IPS-20b (cell line): ENCODE data around the gene FNTB.

ENCODE experiments used
- H3K27ac ChIP-seq: one replicate; pipeline ENCODE4 v1.5.1; 2013; ENCODE audit warnings: low read length
- H3K27me3 ChIP-seq: 2 replicates; pipeline ENCODE4 v1.6.1; 2013; ENCODE audit warnings: mild to moderate bottlenecking, low read length, inconsistent platforms; ENCODE audit not compliant: insufficient read depth
- H3K36me3 ChIP-seq: 2 replicates; pipeline ENCODE4 v1.6.1; 2013; ENCODE audit warnings: low read depth, mild to moderate bottlenecking, inconsistent platforms, low read length, moderate library complexity; ENCODE audit not compliant: insufficient read depth
- H3K4me1 ChIP-seq: 2 replicates; pipeline ENCODE4 v1.6.1; 2013; ENCODE audit warnings: mild to moderate bottlenecking, control low read depth, inconsistent platforms, low read length, moderate library complexity; ENCODE audit not compliant: insufficient read depth
- H3K4me3 ChIP-seq: 2 replicates; pipeline ENCODE4 v1.5.1; 2013; ENCODE audit warnings: mild to moderate bottlenecking, low read length, inconsistent platforms
- H3K9ac ChIP-seq: 2 replicates; pipeline ENCODE4 v1.6.1; 2013; ENCODE audit warnings: low read depth, mild to moderate bottlenecking, inconsistent platforms, low read length, moderate library complexity
- H3K9me3 ChIP-seq: 2 replicates; pipeline ENCODE4 v1.6.1; 2013; ENCODE audit warnings: mild to moderate bottlenecking, low read depth, low read length, inconsistent platforms; ENCODE audit not compliant: insufficient read depth

FNTB gene

DNA sequence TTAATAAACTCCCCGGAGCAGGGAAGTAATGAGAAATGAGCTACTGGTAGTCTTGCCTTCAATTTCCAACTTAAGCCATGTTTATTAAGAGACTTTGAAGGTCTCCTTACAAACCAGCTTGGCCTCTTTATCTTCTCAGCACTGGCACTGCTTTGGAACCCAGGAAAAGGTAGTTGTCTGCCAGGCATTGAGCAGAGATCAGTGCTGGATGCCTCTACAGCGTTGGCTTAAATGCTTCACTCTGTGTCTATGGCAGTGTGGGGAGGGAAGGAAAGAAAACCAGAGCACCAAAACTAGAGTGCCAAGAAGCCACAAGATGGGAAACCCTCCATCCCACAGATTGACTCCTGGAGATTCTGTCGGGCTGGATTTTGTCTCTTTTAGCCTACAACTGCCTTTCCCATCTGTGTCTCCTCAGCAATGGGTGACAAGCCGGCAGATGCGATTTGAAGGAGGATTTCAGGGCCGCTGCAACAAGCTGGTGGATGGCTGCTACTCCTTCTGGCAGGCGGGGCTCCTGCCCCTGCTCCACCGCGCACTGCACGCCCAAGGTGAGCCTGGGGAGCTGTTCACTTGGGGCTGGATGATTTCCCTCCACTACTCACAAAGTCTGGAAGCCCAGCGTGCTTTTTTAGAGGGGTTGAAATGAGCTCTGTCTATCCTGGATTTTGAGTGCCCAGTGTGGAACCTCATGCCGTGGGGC, 57.3 kb downstream of the FNTB start:
- Histone ChIP-seq H3K27ac (no peak overlapping the region), H3K27me3 (no peaks in the 10 kb centered on the region), H3K4me1 (peaks cover 7% of the 10 kb centered on the region; the same call in 1 of the 2 replicates), H3K9ac (no peak overlapping the region), H3K4me3 (no peak overlapping the region), H3K36me3 (peaks cover 32% of the 10 kb centered on the region), H3K9me3 (no peaks in the 10 kb centered on the region)

DNA sequence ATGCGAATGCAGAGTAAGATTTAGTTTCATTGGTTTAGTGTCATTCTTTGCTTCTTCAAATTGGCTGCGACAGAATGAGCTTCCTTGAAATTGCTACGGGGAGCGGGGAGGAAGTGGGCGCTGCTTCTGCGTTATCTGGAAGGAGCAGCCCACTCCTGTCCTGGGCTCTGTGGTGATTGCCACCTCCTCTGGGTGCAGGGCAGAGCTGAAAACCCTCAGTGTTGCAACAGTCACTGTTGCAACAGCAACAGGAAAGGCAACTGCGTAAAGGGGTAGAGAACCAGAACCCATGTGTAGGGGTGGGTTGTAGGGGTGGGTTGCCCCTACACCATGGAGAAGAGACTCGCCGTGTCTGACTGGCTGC, 57.9 kb downstream of the FNTB start:
- Histone ChIP-seq H3K4me3 (no peak overlapping the region), H3K9ac (no peak overlapping the region)

DNA sequence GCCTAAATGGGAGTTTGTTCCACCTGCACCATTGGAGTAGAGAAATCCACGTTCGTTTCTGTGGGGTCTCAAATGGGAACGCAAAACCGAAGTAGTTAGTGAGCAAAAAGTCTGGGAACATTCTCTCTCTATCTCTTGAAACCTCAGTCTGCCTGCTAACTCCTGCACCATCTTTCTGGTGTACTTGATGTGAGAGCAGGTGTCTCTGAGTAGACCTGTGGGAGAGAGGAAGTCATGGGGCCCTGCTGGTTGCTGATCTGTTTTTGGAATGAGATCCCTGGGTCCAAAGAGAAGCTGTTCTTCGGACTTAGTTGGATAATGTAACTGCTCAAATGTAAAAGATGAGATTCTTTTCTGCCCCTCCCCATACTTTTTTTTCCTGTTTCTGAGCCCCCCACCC, 58.3 kb downstream of the FNTB start:
- Histone ChIP-seq H3K9ac (no peak overlapping the region), H3K27me3 (no peaks in the 10 kb centered on the region), H3K9me3 (no peaks in the 10 kb centered on the region), H3K36me3 (peaks cover 32% of the 10 kb centered on the region), H3K4me1 (peaks cover 7% of the 10 kb centered on the region; the same call in 1 of the 2 replicates), H3K4me3 (no peak overlapping the region), H3K27ac (no peak overlapping the region)

More for the DNA sequence above, 57.9 kb downstream of the FNTB start:
- H3K9me3 ChIP-seq: no peaks in the 10 kb centered on the region
- no peaks in the 10 kb centered on the region for H3K27me3 ChIP-seq
- H3K4me1 ChIP-seq: peaks cover 7% of the 10 kb centered on the region; the same call in 1 of the 2 replicates
- H3K36me3 ChIP-seq: peaks cover 32% of the 10 kb centered on the region
- no peak overlapping the region for H3K27ac ChIP-seq

DNA sequence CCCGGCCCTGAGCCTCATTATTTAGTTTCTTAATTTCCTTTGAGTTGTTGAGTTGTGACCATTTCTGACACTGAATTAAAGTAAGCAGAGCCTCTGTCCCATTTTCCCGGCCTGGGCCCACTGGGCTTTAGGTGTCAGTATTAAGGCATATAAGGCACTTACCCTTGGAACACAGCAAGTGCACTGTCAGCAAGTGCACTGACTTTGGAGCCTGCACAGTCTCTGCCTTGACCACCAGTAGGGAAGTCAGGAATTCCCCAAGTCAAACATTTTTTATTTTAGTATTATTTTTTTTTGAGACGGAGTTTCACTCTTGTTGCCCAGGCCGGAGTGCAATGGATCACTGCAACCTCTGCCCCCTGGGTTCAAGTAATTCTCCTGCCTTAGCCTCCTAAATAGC, 59.0 kb downstream of the FNTB start:
- Histone ChIP-seq H3K27me3 (no peaks in the 10 kb centered on the region), H3K9me3 (no peaks in the 10 kb centered on the region), H3K36me3 (peaks cover 28% of the 10 kb centered on the region), H3K4me1 (peaks cover 7% of the 10 kb centered on the region; the same call in 1 of the 2 replicates), H3K9ac (no peak overlapping the region), H3K27ac (no peak overlapping the region), H3K4me3 (no peak overlapping the region)

DNA sequence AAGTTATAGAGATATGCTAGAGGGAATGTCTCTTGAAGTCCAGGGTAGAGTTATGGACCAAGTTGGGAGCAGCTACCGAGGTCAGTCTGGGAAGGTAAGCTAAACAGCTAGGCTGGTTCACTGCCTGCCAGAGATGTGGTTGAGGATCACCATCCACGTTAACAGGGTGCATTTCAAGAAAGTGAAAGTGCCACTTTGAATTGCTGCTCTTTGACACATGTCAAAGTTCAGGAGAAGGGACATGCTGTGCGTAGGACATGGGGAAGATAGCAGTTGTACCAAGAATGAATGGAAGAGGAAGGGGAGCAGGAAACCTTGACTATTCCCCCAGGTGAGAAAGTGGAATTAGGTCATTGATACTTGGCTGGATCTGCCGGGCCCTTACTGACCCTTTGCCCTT, 66.1 kb downstream of the FNTB start:
- H3K27me3 ChIP-seq: no peaks in the 10 kb centered on the region
- no peak overlapping the region for H3K27ac ChIP-seq
- H3K9ac ChIP-seq: no peak overlapping the region
- H3K9me3 ChIP-seq: no peaks in the 10 kb centered on the region
- H3K36me3 ChIP-seq: peaks cover 13% of the 10 kb centered on the region
- H3K4me1 ChIP-seq: no peaks in the 10 kb centered on the region
- H3K4me3 ChIP-seq: no peak overlapping the region

DNA sequence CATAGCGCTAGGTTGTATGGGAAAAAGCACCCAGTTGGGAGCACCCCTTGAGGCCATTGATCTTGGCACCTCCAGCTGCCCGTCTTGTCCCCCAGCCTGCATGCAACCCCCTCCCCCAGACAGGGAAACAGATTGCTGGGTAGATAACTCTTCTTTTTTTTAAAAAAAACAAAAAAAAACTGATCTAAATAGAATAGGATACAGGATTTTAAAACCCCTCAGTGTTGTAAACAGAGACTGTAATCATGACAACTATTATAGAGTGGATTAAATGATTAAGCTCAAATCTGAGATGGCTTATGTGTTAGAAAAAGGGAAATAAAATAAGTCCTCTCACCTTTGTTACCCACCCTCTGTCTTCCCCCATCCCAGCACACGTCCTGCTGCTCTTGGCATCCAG, 66.8 kb downstream of the FNTB start:
- H3K4me1 ChIP-seq: no peaks in the 10 kb centered on the region
- H3K9ac ChIP-seq: no peak overlapping the region
- no peaks in the 10 kb centered on the region for H3K27me3 ChIP-seq
- H3K4me3 ChIP-seq: no peak overlapping the region
- peaks cover 13% of the 10 kb centered on the region for H3K36me3 ChIP-seq
- no peak overlapping the region for H3K27ac ChIP-seq
- H3K9me3 ChIP-seq: no peaks in the 10 kb centered on the region

DNA sequence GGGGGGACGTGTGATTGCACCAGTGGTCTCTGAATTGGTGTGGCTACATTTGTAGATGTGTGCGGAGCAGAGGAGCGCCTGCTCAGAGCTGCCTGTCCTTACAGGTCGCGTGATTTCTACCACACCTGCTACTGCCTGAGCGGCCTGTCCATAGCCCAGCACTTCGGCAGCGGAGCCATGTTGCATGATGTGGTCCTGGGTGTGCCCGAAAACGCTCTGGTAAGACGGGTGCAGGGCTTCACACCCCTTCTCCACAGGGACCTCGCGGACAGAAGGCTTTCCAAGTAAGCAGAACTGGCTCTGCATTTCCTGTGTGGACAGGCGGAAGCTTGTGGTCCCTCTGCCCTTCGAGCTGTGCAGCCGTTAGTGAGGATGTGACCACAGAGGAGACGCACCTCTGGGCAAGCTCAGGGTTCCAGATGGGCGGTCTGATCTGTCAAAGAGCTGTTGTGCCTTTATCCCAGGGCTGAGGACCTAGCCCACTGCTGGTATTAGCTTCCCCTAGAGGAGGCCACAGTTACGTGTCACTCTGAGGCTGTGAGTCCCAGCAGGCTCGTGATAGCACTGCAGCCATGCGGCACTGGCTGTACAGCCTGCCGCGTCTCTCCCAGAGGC, 67.9 kb downstream of the FNTB start:
- H3K27ac ChIP-seq: no peak overlapping the region
- no peaks in the 10 kb centered on the region for H3K9me3 ChIP-seq
- no peak overlapping the region for H3K4me3 ChIP-seq
- H3K4me1 ChIP-seq: no peaks in the 10 kb centered on the region
- H3K36me3 ChIP-seq: peaks cover 13% of the 10 kb centered on the region
- H3K9ac ChIP-seq: no peak overlapping the region
- no peaks in the 10 kb centered on the region for H3K27me3 ChIP-seq

DNA sequence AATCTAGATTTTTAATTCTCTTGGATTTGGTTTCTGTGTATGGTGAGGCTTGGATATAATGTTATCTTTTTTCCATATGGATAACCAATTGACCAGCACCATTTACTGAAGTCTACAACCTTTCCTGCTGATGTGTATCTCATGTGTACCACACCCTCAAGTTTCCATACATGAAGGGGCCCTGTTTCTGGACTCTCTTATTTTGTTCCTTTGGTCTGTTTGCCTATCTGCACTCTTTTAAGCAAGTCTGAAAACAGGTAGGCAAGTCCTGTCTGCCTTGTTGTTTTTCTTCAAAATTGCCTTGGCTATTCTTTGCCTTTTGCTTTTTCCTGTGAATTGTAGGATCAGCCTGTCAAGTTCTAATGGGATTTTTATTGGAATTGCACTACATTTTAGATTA, 71.0 kb downstream of the FNTB start:
- Histone ChIP-seq H3K9ac (no peak overlapping the region), H3K4me3 (no peak overlapping the region), H3K9me3 (no peaks in the 10 kb centered on the region), H3K27me3 (no peaks in the 10 kb centered on the region), H3K36me3 (peaks cover 33% of the 10 kb centered on the region), H3K4me1 (no peaks in the 10 kb centered on the region), H3K27ac (no peak overlapping the region)

DNA sequence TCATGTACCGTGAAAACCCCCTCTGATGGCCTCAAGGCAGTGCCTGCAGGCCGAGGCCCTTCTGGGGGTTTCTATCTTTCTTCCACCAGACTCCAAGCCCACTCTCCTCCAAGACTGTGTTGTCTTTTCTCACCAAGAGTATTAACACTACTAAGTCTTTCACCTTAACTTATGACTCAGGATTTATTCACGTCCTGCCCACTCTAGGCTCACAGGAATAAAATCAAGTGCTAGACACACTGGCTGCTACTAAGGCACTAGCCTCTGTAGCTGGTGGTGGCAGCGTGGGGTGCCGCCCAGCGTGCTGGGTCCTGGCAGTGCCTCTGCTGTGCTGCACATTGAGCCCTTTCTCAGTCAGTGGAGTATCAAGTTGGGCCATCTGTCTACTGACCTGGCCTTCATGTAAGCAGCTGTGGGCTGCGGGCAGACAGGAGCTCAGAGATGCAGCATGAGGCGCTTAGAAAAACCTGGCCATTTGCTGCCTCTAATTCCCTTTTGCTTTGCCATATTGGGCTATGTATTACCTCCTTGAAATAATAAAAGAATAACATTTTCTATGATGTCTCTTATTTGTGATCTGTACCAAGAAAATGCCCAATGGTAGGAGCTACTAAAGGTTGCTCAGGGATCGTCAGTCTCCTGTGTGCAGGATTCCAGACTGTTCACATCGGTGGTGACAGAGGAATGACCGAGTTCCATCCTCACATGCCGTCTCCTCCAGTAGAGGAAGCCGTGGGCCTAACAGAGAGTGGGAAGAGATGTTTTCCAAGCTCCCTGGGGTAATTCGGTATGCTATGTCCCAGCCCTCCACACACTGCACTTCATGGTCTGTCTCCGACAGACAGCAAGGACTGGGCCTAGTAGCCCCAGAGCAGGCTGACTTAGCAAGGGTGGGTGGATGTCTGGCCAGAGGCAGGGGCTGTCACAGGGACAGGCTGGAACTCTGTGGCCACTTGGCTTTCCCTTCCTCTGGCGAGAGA, 75.7 kb downstream of the FNTB start:
- Histone ChIP-seq H3K9ac (no peak overlapping the region), H3K4me1 (no peaks in the 10 kb centered on the region), H3K27ac (no peak overlapping the region), H3K36me3 (peaks cover 46% of the 10 kb centered on the region), H3K4me3 (no peak overlapping the region), H3K27me3 (no peaks in the 10 kb centered on the region), H3K9me3 (no peaks in the 10 kb centered on the region)

DNA sequence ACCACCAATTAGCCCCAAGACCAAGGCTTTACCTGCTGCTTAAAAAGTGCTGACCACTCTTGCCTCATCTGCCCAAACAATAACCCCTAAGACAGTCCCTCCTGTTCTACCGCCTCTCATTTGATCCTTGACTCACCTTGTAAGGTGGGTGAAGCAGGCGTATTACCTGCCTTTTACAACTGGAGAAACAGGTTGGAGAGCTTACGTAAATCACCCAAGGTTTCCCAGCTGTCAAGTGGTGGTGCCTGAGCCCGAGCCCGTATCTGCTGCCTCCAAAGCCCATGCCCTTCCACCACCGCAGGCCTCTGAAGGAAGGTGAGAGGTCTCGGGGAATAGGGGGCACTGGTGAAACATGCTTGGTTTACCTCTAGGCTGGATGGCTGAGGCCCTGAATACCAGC, 79.0 kb downstream of the FNTB start:
- Histone ChIP-seq H3K36me3 (peaks cover 56% of the 10 kb centered on the region), H3K4me3 (no peak overlapping the region), H3K9ac (no peak overlapping the region), H3K9me3 (no peaks in the 10 kb centered on the region), H3K4me1 (no peaks in the 10 kb centered on the region), H3K27ac (no peak overlapping the region), H3K27me3 (no peaks in the 10 kb centered on the region)

DNA sequence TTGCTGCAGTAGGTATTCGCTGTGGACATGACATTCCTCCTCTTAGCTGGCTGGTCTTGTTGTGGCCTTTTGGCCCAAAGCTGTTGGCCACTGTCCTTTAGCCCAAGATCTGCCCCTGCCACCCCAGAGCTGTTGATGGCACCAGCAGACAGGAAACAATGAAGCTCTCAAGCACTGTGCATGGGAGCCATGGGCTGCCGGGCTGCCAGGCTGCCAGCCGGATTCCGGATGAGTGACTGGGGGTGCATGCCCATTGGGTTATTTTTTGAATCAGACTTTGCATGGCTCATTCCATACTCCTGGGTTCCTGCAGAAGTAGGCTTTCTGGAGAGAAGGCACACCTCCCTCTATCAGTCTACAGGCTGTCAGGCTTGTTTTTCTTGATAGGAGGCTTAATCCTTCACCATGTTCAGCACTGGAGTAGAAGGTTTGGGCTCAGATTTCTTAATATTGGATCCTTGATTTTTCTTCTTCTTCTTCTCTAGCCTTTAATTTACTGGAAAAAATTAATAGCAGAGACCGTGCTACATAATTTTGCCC, 83.2 kb downstream of the FNTB start:
- no peaks in the 10 kb centered on the region for H3K4me1 ChIP-seq
- H3K9ac ChIP-seq: no peak overlapping the region
- no peak overlapping the region for H3K4me3 ChIP-seq
- no peak overlapping the region for H3K27ac ChIP-seq
- H3K27me3 ChIP-seq: no peaks in the 10 kb centered on the region
- H3K9me3 ChIP-seq: no peaks in the 10 kb centered on the region
- H3K36me3 ChIP-seq: peaks cover 33% of the 10 kb centered on the region
